NCI-H2029 (cell line): ENCODE measurements around the gene CETP.
"Not testable (repeated sequence)": the region's sequence is repeated elsewhere in the genome, so short reads cannot be mapped to it uniquely, and the experiment has no call there.

Experiments
- DNase-seq: peaks from one replicate; lab custom pipeline; 2025; lab: John Stamatoyannopoulos, UW

Gene CETP

DNA sequence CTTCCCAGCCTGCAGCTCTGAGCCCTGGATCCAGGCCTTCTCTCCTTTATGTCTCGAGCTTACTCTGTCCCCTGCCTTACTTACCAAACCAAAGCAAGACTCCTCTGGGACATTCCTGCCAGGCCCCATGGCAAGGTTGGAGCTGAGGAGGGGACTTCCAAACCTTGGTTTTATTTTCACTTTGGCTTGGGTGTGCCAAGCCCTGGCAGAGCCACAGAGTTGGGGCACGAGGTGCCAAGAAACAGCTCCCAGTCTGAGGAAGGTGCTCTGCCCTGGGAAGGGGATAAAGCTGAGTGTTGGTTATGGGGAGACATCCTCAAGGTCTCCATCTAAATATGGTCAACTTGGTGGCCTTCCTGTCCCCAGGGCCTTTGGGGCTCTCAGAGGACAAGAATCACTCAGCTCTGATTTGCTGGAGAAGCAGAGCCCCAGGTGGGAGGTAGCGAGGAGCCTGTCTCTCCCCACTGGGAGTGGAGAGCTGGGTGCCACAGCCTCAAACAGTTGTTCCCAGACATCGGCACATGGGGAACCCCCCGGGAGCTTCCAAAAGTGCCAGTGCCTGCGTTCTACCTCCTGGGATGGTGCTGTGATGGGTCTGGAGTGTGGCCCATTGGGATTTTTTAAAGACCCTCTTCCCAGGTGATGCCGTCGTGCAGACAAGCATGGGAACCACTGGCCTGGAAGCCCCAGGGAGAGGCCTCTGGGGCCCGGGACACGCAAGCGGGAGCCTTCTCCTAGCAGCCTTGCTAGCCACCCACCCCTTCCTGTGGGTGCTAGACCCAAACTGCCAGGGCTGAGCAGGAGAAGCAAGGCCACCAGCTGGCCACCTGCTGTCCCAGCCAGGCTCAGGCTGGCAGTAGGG lies 37.9 kb downstream of the CETP start:
- no peak for DNase-seq

- no peak for DNase-seq
These were observed 38.7 kb downstream of the CETP start for GRCh38 chr16:57000271-57001025.

DNA sequence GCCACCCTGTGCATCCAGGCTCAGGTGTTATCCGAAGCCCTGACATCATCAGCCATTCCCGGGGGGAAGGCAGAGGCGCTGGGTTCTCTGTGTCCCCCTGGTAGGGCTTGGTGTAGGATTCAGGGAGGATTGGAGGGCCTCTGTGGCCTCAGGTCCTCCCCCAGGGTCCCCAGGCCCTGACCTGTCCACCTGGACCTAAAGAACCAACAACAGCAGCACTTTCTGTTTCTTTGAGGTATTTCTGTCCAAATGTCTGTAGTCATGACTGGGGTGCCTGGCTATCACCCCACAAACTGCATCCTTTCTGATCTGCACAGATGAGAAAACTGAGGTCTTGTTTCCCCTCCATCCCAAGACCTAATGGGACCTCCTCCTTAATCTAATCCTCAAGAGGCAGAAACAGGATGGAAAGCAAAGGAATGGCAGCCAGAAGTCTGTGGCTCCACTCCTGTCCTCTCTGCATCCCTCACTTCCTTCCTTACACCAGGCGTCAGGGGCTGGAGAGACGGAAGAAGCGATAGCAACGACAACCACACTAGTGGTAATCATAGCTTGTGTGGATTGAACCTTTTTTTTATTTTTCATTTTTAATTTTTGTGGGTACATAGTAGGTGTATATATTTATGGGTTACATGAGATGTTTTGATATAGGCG lies 39.4 kb downstream of the CETP start:
- no peak for DNase-seq

- no peak for DNase-seq
These were observed 42.0 kb downstream of the CETP start for GRCh38 chr16:57003439-57004386.

DNA sequence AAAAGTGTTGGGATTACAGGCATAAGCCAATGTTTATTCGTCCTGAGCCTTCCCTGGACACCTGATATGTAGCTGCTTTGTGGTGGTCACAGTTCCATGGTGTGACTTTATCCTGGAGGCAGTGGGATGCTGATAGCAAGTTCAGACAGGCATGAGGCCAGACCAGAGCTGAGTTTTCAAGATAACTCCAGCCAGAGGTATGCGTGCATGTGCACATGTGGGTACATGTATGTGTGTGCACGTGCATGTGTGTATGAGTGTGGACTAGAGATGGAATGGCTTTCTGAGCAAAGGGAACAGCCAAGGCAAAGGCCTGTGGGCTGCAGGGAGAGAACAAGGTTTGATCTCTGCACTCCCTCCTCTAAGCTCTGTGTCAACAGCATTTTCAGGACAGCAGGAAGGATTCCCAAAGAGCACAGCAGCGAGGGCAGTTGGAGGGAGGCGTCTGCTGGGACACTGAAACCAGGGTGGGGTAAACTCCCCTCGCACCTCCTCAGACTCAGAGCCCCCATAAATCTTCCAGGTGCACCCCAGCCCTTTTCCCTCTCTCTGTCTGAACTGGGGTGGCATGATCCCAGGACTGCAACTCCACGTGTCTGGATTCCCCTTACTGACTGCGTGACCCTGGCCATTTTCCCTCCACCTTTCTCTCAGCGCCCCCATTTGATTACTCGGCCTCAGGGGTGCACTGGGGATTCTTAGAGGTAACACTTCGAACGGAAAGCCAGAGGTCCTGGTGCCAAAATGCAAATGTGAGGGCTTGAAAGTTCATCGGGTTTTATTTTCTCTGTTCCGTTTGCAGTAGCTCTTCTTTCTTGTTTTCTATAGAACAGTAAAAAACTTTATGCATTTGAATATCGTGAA lies 42.9 kb downstream of the CETP start:
- DNase-seq, result no peak

DNA sequence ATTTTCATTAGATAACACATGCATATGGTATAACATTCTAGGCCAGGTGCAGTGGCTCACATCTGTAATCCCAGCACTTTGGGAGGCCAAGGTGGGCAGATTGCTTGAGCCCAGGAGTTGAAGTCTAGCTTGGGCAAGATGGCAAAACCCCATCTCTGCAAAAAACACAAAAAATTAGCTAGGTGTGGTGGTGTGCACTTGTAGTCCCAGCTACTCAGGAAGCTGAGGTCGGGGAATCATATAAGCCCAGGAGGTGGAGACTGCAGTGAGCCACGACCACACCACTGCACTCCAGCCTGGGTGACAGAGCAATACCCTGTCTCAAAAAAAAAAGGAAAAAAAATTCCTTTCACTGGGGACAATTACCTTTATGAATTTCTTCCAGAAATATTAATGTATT lies 43.8 kb downstream of the CETP start:
- DNase-seq, result not testable (repeated sequence)

DNA sequence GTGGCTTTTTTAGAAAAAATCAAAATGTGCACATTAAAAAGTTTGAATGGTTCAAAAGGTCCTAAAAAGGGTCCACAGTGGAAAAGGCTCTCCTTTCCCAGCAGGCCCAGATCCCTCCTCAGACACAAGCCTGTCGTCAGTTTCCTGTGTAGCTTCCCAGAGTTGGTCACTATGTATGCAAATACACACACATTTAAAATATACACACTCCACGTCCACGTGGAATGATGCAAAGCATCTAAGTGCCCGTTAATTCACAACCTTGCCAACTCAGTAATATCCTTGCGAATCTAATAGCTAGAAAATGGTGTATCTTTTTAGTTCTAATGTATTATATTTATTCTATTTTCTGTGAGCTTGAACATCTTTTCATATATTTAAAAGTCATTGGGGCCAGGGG lies 45.3 kb downstream of the CETP start:
- no peak for DNase-seq

DNA sequence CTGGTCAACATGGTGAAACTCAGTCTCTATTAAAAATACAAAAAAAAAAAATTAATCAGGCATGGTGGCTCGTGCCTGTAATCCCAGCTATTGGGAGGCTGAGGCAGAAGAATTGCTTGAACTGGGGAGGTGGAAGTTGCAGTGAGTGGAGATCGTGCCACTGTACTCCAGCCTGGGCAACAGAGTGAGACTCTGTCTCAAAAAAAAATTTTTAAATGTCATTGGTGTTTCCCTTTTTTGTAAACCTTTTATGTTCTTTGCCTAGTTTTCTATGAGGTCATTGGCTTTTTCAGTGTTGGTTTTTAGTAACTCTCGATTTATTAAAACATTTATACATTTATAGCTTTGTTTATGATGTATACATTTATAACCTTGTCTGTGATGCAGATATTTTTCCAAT lies 45.8 kb downstream of the CETP start:
- no peak for DNase-seq

DNA sequence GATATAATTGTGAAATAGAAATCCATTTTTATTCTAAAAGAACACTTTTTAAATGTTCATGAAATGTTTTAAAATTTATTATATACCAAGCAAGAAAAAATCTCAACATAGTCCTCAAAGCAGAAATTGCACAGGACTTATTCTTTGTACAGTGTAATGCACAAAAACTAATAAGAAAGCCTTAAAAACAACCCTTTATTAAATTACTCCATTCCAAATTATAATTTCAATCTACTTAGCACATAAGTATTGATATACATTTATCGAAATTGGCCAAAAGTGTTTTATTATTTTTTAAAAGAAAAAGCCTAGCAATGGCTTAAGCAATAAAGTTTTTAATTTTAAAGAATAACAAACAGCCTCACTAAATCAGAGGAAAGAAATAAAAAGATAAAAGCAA lies 46.7 kb downstream of the CETP start:
- DNase-seq, result no peak

- DNase-seq, result no peak
These were observed 48.0 kb downstream of the CETP start for GRCh38 chr16:57009643-57010170.

DNA sequence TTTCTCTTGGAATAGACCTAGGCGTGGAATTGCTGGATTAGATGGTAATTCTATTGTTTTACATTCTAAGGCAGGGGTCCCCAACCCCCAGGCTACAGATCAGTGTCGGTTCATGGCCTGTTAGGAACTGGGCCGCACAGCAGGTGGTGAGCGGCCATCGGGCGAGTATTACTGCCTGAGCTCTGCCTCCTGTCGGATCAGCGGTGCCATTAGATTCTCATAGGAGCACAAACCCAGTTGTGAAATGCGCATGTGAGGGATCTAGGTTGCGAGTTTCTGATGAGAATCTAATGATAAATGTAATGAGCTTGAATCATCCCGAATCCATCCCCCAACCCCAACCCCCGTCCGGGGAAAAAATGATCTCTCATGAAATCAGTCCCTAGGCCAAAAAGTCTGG lies 50.6 kb downstream of the CETP start:
- no peak for DNase-seq

DNA sequence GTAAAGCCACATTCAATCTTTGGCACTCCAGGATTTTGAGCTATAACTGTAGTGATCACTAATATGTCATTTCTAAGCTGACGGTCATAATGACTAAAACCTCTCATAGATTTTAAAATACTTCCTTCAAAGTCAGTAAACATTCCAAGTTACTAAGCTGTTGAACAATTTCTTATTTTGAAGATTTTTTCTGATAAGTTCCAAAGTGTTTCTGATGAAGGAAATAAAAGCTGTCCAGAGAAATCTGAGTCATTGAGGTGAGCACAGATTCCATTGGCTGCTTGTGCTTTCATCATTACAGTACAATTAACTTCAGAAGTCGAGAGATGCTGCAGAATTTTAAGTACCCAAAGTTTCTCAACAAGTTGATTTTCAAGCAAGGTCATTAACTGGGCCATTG lies 51.5 kb downstream of the CETP start:
- no peak for DNase-seq

GRCh38 chr16:57013902-57014301 lies 52.2 kb downstream of the CETP start:
- no peak for DNase-seq

- no peak for DNase-seq
These were observed 54.6 kb downstream of the CETP start for GRCh38 chr16:57016301-57016700.

DNA sequence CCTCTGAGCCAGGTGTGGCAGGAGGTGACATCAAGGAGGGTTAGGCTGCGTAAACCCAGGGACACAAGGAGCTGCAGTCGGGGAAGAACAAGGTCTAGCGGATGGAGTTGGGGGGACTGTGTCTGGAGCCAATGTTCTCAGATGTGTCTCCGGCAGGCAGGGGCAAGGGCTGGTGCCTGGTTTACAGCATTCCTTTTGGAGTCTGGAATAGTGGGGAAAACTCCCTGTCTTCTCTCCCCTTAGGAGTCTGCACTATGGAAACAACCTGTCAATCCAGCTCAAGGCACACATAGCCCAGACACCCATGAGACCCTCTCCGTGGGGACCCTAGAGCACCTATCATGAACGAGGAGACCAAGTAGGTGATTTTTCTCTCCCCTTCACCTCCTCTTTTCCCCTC lies 55.1 kb downstream of the CETP start:
- DNase-seq, result no peak

DNA sequence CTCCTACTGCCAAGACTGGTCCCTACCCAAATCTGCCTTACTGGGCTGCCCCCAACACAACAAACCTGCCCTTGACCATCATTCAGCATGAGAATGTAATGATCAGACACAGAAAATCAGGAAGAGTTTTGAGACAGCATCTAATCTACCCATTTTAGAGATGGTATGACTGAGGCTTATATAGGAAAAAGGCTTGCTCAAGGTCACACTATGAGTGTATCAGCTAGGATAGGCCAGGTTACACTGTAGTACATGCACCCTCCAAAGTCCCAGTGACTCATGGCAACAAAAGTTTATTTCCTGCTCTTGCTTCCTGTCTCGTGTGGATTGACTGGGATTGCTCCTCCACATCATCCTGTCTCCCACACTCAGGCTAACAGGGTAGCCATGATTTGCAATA lies 55.5 kb downstream of the CETP start:
- no peak for DNase-seq

DNA sequence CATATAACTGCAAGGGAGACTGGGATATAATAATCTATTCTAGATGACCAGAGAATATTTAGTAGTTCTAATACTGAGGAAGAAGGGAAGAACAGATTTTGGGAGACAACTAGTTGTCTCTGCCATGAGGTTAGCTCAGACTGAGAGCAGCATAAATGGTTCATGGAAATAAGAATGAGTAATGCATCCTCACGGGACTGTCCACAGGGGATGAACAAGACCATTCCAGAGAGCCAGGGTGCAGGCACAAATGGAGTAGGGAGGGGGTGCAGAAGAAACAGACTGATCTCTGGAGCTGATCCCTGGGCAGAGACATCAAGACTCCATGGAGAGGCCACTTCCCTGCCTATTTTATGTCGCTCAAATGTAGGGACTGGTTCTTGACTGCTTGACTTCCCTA lies 58.0 kb downstream of the CETP start:
- DNase-seq, result no peak

- no peak for DNase-seq
These were observed 58.9 kb downstream of the CETP start for GRCh38 chr16:57020651-57021050.

DNA sequence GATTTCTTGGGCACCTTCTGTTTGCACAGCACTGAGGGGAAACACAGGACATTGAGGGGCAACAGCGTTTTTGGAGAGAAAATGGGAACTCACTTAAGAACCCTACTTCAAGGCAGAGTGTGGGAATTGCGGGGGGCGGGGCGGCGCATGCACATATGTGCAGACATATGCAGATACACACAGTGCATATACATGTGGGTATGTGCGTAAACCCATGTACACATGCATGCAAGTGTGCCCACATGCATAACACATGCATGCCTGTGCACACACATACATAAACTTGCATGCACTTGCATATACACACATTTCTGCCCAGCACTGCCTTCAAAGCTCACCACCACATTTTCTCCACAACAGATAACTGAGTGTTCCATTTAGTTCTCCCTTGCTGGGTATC lies 60.0 kb downstream of the CETP start:
- DNase-seq, result no peak

DNA sequence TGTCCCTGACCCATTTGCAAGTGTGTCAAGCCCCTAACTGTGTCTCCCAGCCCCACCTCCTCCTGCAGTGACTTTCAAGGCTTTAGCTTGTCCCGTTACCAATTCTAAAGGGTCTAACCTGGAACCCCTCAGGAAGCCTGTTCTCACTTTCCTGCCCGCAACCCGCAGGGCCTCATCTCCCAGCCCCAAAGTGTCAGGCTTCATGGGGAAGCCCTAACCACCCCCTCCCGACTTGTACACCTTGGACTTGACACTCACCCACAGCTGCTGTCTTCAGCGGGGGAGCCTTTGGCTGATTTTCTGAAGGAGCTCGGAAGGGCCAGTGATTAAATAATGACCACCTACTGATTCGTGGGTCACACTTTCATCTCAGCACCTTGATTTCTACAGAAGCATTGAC lies 60.7 kb downstream of the CETP start:
- no peak for DNase-seq
